ENCODE data around the gene BCL11A. TPM values are rescaled to one million over a fixed set of nuclear protein-coding genes. Genes with fewer than 3 reads are reported as not detected.

BCL11A gene
- total and polyA plus RNA-seq, 2 donors from 2014 or later, result 1.4 to 8.7 TPM

DNA sequence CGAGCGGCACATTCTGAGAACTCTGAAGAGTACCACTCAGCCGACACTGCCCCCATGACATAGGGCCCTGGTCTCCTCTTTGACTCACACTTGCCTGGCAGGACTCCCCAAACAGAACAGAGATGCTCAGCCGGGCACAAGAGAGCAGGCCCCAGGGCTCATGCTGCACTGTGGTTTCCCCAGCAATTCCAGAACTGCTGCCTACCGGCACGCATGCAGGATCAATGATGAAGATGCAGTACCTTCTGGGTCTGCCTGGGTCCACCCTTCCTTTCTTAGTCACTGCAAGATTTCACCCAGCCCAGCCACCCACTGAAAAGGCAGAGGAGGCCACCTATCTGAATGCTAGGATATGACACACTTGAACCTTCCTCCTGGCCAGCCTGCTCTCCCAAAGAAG lies 49.4 kb downstream of the BCL11A start:
- H3K9ac ChIP-seq (ENCODE audit: low read length in 3 of 3), result no peak overlapping the region
- no peak for FAIRE-seq
- intact Hi-C loops (cut with DNase I), result no loop called here
- TF ChIP-seq, protein P1, sequence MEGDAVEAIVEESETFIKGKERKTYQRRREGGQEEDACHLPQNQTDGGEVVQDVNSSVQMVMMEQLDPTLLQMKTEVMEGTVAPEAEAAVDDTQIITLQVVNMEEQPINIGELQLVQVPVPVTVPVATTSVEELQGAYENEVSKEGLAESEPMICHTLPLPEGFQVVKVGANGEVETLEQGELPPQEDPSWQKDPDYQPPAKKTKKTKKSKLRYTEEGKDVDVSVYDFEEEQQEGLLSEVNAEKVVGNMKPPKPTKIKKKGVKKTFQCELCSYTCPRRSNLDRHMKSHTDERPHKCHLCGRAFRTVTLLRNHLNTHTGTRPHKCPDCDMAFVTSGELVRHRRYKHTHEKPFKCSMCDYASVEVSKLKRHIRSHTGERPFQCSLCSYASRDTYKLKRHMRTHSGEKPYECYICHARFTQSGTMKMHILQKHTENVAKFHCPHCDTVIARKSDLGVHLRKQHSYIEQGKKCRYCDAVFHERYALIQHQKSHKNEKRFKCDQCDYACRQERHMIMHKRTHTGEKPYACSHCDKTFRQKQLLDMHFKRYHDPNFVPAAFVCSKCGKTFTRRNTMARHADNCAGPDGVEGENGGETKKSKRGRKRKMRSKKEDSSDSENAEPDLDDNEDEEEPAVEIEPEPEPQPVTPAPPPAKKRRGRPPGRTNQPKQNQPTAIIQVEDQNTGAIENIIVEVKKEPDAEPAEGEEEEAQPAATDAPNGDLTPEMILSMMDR (IDR thresholded peaks at IDR 0.05; ENCODE audit: borderline replicate concordance, extremely low read depth, insufficient read depth), result no peak
- H3K4me3 ChIP-seq (ENCODE audit: low read length in 3 of 3), result no peak overlapping the region
- H3K27ac ChIP-seq (ENCODE audit: low read depth in 2 of 2, low read length in 2 of 2), result no peak overlapping the region
- H3K27me3 ChIP-seq (ENCODE audit: control insufficient read depth, insufficient read depth, low read length), result no peaks in the 10 kb centered on the region
- no peaks in the 10 kb centered on the region for H3K36me3 ChIP-seq (ENCODE audit: control insufficient read depth in 2 of 3, insufficient read depth in 3 of 3, low read length in 3 of 3)
- no peaks in the 10 kb centered on the region for H3K4me1 ChIP-seq (ENCODE audit: control insufficient read depth in 2 of 3, insufficient read depth in 2 of 3, low read depth in 1 of 3, low read length in 3 of 3)
- no peak for DNase-seq
- no peaks in the 10 kb centered on the region for H3K9me3 ChIP-seq (ENCODE audit: control insufficient read depth in 2 of 3, insufficient read depth in 1 of 3, low read length in 3 of 3)

GRCh38 chr2:60502144-60502543 lies 51.3 kb downstream of the BCL11A start:
- Histone ChIP-seq H3K36me3 (ENCODE audit: control insufficient read depth in 2 of 3, insufficient read depth in 3 of 3, low read length in 3 of 3) (no peaks in the 10 kb centered on the region), H3K4me1 (ENCODE audit: control insufficient read depth in 2 of 3, insufficient read depth in 2 of 3, low read depth in 1 of 3, low read length in 3 of 3) (no peaks in the 10 kb centered on the region), H3K4me3 (ENCODE audit: low read length in 3 of 3) (no peak overlapping the region), H3K9ac (ENCODE audit: low read length in 3 of 3) (no peak overlapping the region), H3K9me3 (ENCODE audit: control insufficient read depth in 2 of 3, insufficient read depth in 1 of 3, low read length in 3 of 3) (no peaks in the 10 kb centered on the region), H3K27me3 (ENCODE audit: control insufficient read depth, insufficient read depth, low read length) (no peaks in the 10 kb centered on the region), H3K27ac (ENCODE audit: low read depth in 2 of 2, low read length in 2 of 2) (no peak overlapping the region)
- TF ChIP-seq, protein P1 (IDR thresholded peaks at IDR 0.05; ENCODE audit: borderline replicate concordance, extremely low read depth, insufficient read depth), result no peak
- FAIRE-seq, result no peak
- intact Hi-C loops (cut with DNase I), result no loop called here
- DNase-seq, result no peak

GRCh38 chr2:60500861-60501260 lies 52.6 kb downstream of the BCL11A start:
- H3K9me3 ChIP-seq (ENCODE audit: control insufficient read depth in 2 of 3, insufficient read depth in 1 of 3, low read length in 3 of 3), result no peaks in the 10 kb centered on the region
- FAIRE-seq (no peak), DNase-seq (no peak)
- H3K36me3 ChIP-seq (ENCODE audit: control insufficient read depth in 2 of 3, insufficient read depth in 3 of 3, low read length in 3 of 3), result no peaks in the 10 kb centered on the region
- no peak overlapping the region for H3K9ac ChIP-seq (ENCODE audit: low read length in 3 of 3)
- H3K4me1 ChIP-seq (ENCODE audit: control insufficient read depth in 2 of 3, insufficient read depth in 2 of 3, low read depth in 1 of 3, low read length in 3 of 3), result no peaks in the 10 kb centered on the region
- intact Hi-C loops (cut with DNase I), result no loop called here
- H3K27ac ChIP-seq (ENCODE audit: low read depth in 2 of 2, low read length in 2 of 2), result no peak overlapping the region
- H3K4me3 ChIP-seq (ENCODE audit: low read length in 3 of 3), result no peak overlapping the region
- H3K27me3 ChIP-seq (ENCODE audit: control insufficient read depth, insufficient read depth, low read length), result no peaks in the 10 kb centered on the region
- TF ChIP-seq, protein P1 (IDR thresholded peaks at IDR 0.05; ENCODE audit: borderline replicate concordance, extremely low read depth, insufficient read depth), result no peak

- Histone ChIP-seq H3K4me1 (ENCODE audit: control insufficient read depth in 2 of 3, insufficient read depth in 2 of 3, low read depth in 1 of 3, low read length in 3 of 3) (no peaks in the 10 kb centered on the region), H3K9me3 (ENCODE audit: control insufficient read depth in 2 of 3, insufficient read depth in 1 of 3, low read length in 3 of 3) (no peaks in the 10 kb centered on the region), H3K36me3 (ENCODE audit: control insufficient read depth in 2 of 3, insufficient read depth in 3 of 3, low read length in 3 of 3) (no peaks in the 10 kb centered on the region), H3K27ac (ENCODE audit: low read depth in 2 of 2, low read length in 2 of 2) (no peak overlapping the region), H3K27me3 (ENCODE audit: control insufficient read depth, insufficient read depth, low read length) (no peaks in the 10 kb centered on the region), H3K9ac (ENCODE audit: low read length in 3 of 3) (no peak overlapping the region), H3K4me3 (ENCODE audit: low read length in 3 of 3) (no peak overlapping the region)
- TF ChIP-seq, protein P1 (IDR thresholded peaks at IDR 0.05; ENCODE audit: borderline replicate concordance, extremely low read depth, insufficient read depth), result no peak
- DNase-seq (no peak), FAIRE-seq (no peak)
- intact Hi-C loops (cut with DNase I), result no loop called here
Observed at GRCh38 chr2:60499651-60500265, 53.7 kb downstream of the BCL11A start.

Measured in kidney (tissue), 14 donors.